ENCODE results near the gene SP9.

Gene SP9

DNA sequence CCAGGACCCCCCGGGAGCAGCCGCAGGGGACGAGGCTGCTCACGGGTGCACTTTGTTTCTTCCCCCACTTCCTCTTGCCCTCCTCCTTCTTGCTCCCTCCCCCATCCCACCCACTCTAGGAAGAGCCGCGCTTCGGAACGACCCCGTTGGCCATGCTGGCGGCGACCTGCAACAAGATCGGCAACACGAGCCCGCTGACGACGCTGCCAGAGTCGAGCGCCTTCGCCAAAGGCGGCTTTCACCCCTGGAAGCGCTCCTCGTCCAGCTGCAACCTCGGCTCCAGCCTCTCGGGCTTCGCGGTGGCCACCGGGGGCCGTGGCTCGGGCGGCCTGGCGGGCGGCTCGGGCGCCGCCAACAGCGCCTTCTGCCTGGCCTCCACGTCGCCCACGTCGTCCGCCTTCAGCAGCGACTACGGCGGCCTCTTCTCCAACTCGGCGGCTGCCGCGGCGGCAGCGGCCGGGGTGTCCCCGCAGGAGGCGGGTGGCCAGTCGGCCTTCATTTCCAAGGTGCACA lies 1.3 kb downstream of the SP9 start:
- Histone ChIP-seq H3K18ac (ENCODE audit: low read length) (peak overlapping the region; percentile 94), H3K23ac (ENCODE audit: low read depth, low read length, poor library complexity) (peak overlapping the region; percentile 80), H3K14ac (ENCODE audit: low read length) (peak overlapping the region; percentile 38), H3K27me3 (ENCODE audit: control insufficient read depth in 3 of 3, insufficient read depth in 3 of 3, low read depth in 1 of 3, low read length in 3 of 3) (peaks cover 29 to 80% (median 52%) of the 10 kb centered on the region in 3 experiments), H2BK5ac (ENCODE audit: low read length) (peak overlapping the region; percentile 39), H3K9ac (ENCODE audit: low read depth, low read length, poor library complexity) (peak overlapping the region; percentile 86), H2BK15ac (ENCODE audit: low read length) (peak overlapping the region; percentile 7), H3K4me1 (ENCODE audit: control insufficient read depth in 2 of 2, insufficient read depth in 1 of 2, low read depth in 1 of 2, low read length in 2 of 2) (peaks cover 23 to 25% of the 10 kb centered on the region in 2 donors), H3K79me1 (ENCODE audit: low read depth, low read length) (no peaks in the 10 kb centered on the region), H2AFZ (ENCODE audit: low read length) (peak overlapping the region; percentile 88), H3K4me2 (ENCODE audit: insufficient read depth, low read length, poor library complexity, severe bottlenecking) (peak overlapping the region; percentile 91), H4K8ac (ENCODE audit: low read depth, low read length) (no peak overlapping the region), H2BK120ac (ENCODE audit: low read depth, low read length) (no peak overlapping the region), H2BK12ac (ENCODE audit: low read length) (peak overlapping the region; percentile 94), H3K36me3 (replicated peaks in 1 of 2; ENCODE audit: control insufficient read depth in 2 of 2, insufficient read depth in 2 of 2, low read length in 2 of 2) (peaks cover 0 to 12% of the 10 kb centered on the region in 2 donors), H4K91ac (ENCODE audit: low read depth, low read length, poor library complexity) (no peak overlapping the region), H2AK5ac (ENCODE audit: low read depth, low read length) (peak overlapping the region; percentile 37), H3K4me3 (ENCODE audit: low read length in 2 of 2) (peak overlapping the region; percentile 74 to 76), H3K4ac (ENCODE audit: low read length) (no peak overlapping the region), H3K27ac (replicated peaks; ENCODE audit: low read length) (no peak overlapping the region), H3K9me3 (replicated peaks in 1 of 2; ENCODE audit: control insufficient read depth in 2 of 2, insufficient read depth in 1 of 2, low read depth in 1 of 2, low read length in 2 of 2) (no peaks in the 10 kb centered on the region)
- DNase-seq (ENCODE audit: low spot score), result peak; percentile 50
- WGBS, 2 donors (ENCODE audit: extremely low coverage in 2 of 2, insufficient read length in 2 of 2, insufficient replicate concordance in 1 of 2), result no CpG with 5 or more reads among the region's 54 CpGs

DNA sequence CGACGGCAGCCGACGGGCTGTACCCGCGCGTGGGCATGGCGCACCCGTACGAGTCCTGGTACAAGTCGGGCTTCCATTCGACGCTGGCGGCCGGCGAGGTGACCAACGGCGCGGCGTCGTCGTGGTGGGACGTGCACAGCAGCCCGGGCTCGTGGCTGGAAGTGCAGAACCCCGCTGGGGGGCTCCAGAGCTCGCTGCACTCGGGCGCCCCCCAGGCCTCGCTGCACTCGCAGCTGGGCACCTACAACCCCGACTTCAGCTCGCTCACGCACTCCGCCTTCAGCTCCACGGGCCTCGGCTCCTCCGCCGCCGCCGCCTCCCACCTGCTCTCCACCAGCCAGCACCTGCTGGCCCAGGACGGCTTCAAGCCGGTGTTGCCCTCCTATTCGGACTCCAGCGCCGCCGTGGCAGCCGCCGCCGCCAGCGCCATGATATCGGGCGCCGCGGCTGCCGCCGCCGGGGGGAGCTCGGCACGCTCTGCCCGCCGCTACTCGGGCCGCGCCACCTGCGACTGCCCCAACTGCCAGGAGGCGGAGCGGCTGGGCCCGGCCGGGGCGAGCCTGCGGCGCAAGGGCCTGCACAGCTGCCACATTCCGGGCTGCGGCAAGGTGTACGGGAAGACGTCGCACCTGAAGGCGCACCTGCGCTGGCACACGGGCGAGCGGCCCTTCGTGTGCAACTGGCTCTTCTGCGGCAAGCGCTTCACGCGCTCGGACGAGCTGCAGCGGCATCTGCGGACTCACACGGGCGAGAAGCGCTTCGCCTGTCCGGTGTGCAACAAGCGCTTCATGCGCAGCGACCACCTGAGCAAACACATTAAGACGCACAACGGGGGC lies 2.0 kb downstream of the SP9 start:
- Histone ChIP-seq H2BK12ac (ENCODE audit: low read length) (peak overlapping the region; percentile 94), H3K4me3 (ENCODE audit: low read length in 2 of 2) (peak overlapping the region; percentile 74 to 76), H3K36me3 (replicated peaks in 1 of 2; ENCODE audit: control insufficient read depth in 2 of 2, insufficient read depth in 2 of 2, low read length in 2 of 2) (peaks cover 0 to 12% of the 10 kb centered on the region in 2 donors), H2AFZ (ENCODE audit: low read length) (peak overlapping the region; percentile 88), H3K4ac (ENCODE audit: low read length) (no peak overlapping the region), H3K4me1 (ENCODE audit: control insufficient read depth in 2 of 2, insufficient read depth in 1 of 2, low read depth in 1 of 2, low read length in 2 of 2) (peaks cover 21 to 26% of the 10 kb centered on the region in 2 donors), H2AK5ac (ENCODE audit: low read depth, low read length) (peak overlapping the region; percentile 37), H3K27me3 (ENCODE audit: control insufficient read depth in 3 of 3, insufficient read depth in 3 of 3, low read depth in 1 of 3, low read length in 3 of 3) (peaks cover 31 to 77% (median 47%) of the 10 kb centered on the region in 3 experiments), H3K23ac (ENCODE audit: low read depth, low read length, poor library complexity) (peak overlapping the region; percentile 80), H2BK5ac (ENCODE audit: low read length) (no peak overlapping the region), H4K91ac (ENCODE audit: low read depth, low read length, poor library complexity) (no peak overlapping the region), H4K8ac (ENCODE audit: low read depth, low read length) (no peak overlapping the region), H3K27ac (replicated peaks; ENCODE audit: low read length) (no peak overlapping the region), H3K9me3 (replicated peaks in 1 of 2; ENCODE audit: control insufficient read depth in 2 of 2, insufficient read depth in 1 of 2, low read depth in 1 of 2, low read length in 2 of 2) (no peaks in the 10 kb centered on the region), H3K4me2 (ENCODE audit: insufficient read depth, low read length, poor library complexity, severe bottlenecking) (peak overlapping the region; percentile 91), H2BK120ac (ENCODE audit: low read depth, low read length) (no peak overlapping the region), H3K9ac (ENCODE audit: low read depth, low read length, poor library complexity) (peak overlapping the region; percentile 70), H3K14ac (ENCODE audit: low read length) (peak overlapping the region; percentile 38), H3K79me1 (ENCODE audit: low read depth, low read length) (no peaks in the 10 kb centered on the region), H3K18ac (ENCODE audit: low read length) (peak overlapping the region; percentile 96), H2BK15ac (ENCODE audit: low read length) (no peak overlapping the region)
- peak; percentile 67 for DNase-seq (ENCODE audit: low spot score)
- WGBS, 2 donors (ENCODE audit: extremely low coverage in 2 of 2, insufficient read length in 2 of 2, insufficient replicate concordance in 1 of 2), result no CpG with 5 or more reads among the region's 102 CpGs

DNA sequence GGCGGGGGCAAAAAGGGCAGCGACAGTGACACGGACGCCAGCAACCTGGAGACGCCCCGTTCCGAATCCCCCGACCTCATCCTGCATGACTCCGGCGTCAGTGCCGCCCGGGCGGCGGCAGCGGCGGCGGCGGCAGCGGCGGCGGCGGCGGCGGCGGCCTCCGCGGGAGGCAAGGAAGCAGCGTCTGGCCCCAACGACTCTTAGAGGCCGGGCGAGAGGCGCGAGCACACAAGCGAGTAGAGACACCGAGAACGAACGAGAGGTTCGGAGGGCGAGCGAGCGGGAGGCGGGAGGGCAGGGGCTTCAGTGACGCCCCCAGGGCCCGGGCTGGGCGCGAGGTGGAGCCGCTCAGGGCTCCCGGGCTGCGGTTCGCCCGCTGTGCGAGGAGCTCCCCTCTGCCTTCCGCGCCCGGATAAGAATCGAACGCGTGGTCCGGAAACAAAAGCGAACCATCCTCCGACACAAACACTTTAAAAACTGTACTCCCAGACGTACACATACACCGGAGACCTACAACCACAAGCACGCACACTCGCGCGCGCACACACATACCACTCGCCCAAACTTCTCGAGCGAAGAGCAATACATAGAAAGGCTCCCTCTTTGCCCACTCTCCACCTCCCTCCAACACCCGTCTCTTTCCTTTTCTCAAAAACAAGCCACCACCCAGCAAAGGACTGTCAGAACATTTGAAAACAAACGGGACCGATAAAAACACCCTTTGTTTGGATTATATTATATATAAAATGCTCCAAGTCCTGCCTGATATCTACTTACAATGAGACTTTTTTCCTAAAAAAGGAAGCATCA lies 2.8 kb downstream of the SP9 start:
- Histone ChIP-seq H3K27me3 (ENCODE audit: control insufficient read depth in 3 of 3, insufficient read depth in 3 of 3, low read depth in 1 of 3, low read length in 3 of 3) (peaks cover 37 to 84% (median 53%) of the 10 kb centered on the region in 3 experiments), H2BK5ac (ENCODE audit: low read length) (no peak overlapping the region), H2AK5ac (ENCODE audit: low read depth, low read length) (no peak overlapping the region), H4K8ac (ENCODE audit: low read depth, low read length) (no peak overlapping the region), H3K9me3 (replicated peaks in 1 of 2; ENCODE audit: control insufficient read depth in 2 of 2, insufficient read depth in 1 of 2, low read depth in 1 of 2, low read length in 2 of 2) (no peaks in the 10 kb centered on the region), H3K4ac (ENCODE audit: low read length) (no peak overlapping the region), H3K4me2 (ENCODE audit: insufficient read depth, low read length, poor library complexity, severe bottlenecking) (peak overlapping the region; percentile 91), H3K18ac (ENCODE audit: low read length) (peak overlapping the region; percentile 94), H2BK15ac (ENCODE audit: low read length) (no peak overlapping the region), H2BK12ac (ENCODE audit: low read length) (peak overlapping the region; percentile 73), H3K27ac (replicated peaks; ENCODE audit: low read length) (no peak overlapping the region), H3K9ac (ENCODE audit: low read depth, low read length, poor library complexity) (peak overlapping the region; percentile 70), H3K23ac (ENCODE audit: low read depth, low read length, poor library complexity) (peak overlapping the region; percentile 85), H3K79me1 (ENCODE audit: low read depth, low read length) (no peaks in the 10 kb centered on the region), H3K4me3 (ENCODE audit: low read length in 2 of 2) (peak overlapping the region; percentile 74 to 76), H2BK120ac (ENCODE audit: low read depth, low read length) (no peak overlapping the region), H3K4me1 (ENCODE audit: control insufficient read depth in 2 of 2, insufficient read depth in 1 of 2, low read depth in 1 of 2, low read length in 2 of 2) (peaks cover 21 to 28% of the 10 kb centered on the region in 2 donors), H4K91ac (ENCODE audit: low read depth, low read length, poor library complexity) (no peak overlapping the region), H3K14ac (ENCODE audit: low read length) (no peak overlapping the region), H2AFZ (ENCODE audit: low read length) (peak overlapping the region; percentile 88), H3K36me3 (replicated peaks in 1 of 2; ENCODE audit: control insufficient read depth in 2 of 2, insufficient read depth in 2 of 2, low read length in 2 of 2) (peaks cover 0 to 12% of the 10 kb centered on the region in 2 donors)
- peak; percentile 63 for DNase-seq (ENCODE audit: low spot score)
- WGBS, 2 donors (ENCODE audit: extremely low coverage in 2 of 2, insufficient read length in 2 of 2, insufficient replicate concordance in 1 of 2), result no CpG with 5 or more reads among the region's 74 CpGs
